ENCODE results near the gene MAP2K2.
A peak's percentile ranks its signal among the peaks of the same experiment; 100 is the strongest.
"Not testable (repeated sequence)": the region's sequence is repeated elsewhere in the genome, so short reads cannot be mapped to it uniquely, and the experiment has no call there.

MAP2K2 gene

GRCh38 chr19:4130744-4131438 lies 7.0 kb upstream of the MAP2K2 start:
- DNase-seq (ENCODE audit: low read depth in 4 of 4, low spot score in 1 of 4): no peak

GRCh38 chr19:4129050-4129449 lies 5.1 kb upstream of the MAP2K2 start:
- DNase-seq (ENCODE audit: low read depth in 4 of 4, low spot score in 1 of 4): not testable (repeated sequence)

- not testable (repeated sequence) for DNase-seq (ENCODE audit: low read depth in 4 of 4, low spot score in 1 of 4)
Observed at GRCh38 chr19:4127322-4127721, 3.4 kb upstream of the MAP2K2 start.

GRCh38 chr19:4124638-4125037 lies 716 bp upstream of the MAP2K2 start:
- DNase-seq (ENCODE audit: low read depth in 4 of 4, low spot score in 1 of 4): no peak

- DNase-seq (ENCODE audit: low read depth in 4 of 4, low spot score in 1 of 4): no peak
Observed at GRCh38 chr19:4122480-4122879, 1.4 kb downstream of the MAP2K2 start.

GRCh38 chr19:4121815-4122214 lies 2.1 kb downstream of the MAP2K2 start:
- DNase-seq (ENCODE audit: low read depth in 4 of 4, low spot score in 1 of 4): no peak

- no peak for DNase-seq (ENCODE audit: low read depth in 4 of 4, low spot score in 1 of 4)
Observed at GRCh38 chr19:4121273-4121612, 2.7 kb downstream of the MAP2K2 start.

GRCh38 chr19:4120559-4121272 lies 3.2 kb downstream of the MAP2K2 start:
- DNase-seq (ENCODE audit: low read depth in 4 of 4, low spot score in 1 of 4): no peak

- DNase-seq (ENCODE audit: low read depth in 4 of 4, low spot score in 1 of 4): no peak
Observed at GRCh38 chr19:4119763-4120162, 4.2 kb downstream of the MAP2K2 start.

- no peak for DNase-seq (ENCODE audit: low read depth in 4 of 4, low spot score in 1 of 4)
Observed at GRCh38 chr19:4115818-4116385, 8.0 kb downstream of the MAP2K2 start.

GRCh38 chr19:4115050-4115817 lies 8.7 kb downstream of the MAP2K2 start:
- peak in 1 of 4 experiments; percentile 23 for DNase-seq (ENCODE audit: low read depth in 4 of 4, low spot score in 1 of 4)

- no peak for DNase-seq (ENCODE audit: low read depth in 4 of 4, low spot score in 1 of 4)
Observed at GRCh38 chr19:4114181-4114580, 9.7 kb downstream of the MAP2K2 start.

- no peak for DNase-seq (ENCODE audit: low read depth in 4 of 4, low spot score in 1 of 4)
Observed at GRCh38 chr19:4113398-4114088, 10.4 kb downstream of the MAP2K2 start.

- DNase-seq (ENCODE audit: low read depth in 4 of 4, low spot score in 1 of 4): no peak
Observed at GRCh38 chr19:4112367-4112766, 11.6 kb downstream of the MAP2K2 start.

GRCh38 chr19:4109626-4109945 lies 14.3 kb downstream of the MAP2K2 start:
- DNase-seq (ENCODE audit: low read depth in 4 of 4, low spot score in 1 of 4): no peak

GRCh38 chr19:4108767-4109625 lies 14.9 kb downstream of the MAP2K2 start:
- DNase-seq (ENCODE audit: low read depth in 4 of 4, low spot score in 1 of 4): no peak

GRCh38 chr19:4103080-4103433 lies 20.9 kb downstream of the MAP2K2 start:
- no peak for DNase-seq (ENCODE audit: low read depth in 4 of 4, low spot score in 1 of 4)

GRCh38 chr19:4102339-4103079 lies 21.4 kb downstream of the MAP2K2 start:
- DNase-seq (ENCODE audit: low read depth in 4 of 4, low spot score in 1 of 4): no peak

- no peak for DNase-seq (ENCODE audit: low read depth in 4 of 4, low spot score in 1 of 4)
Observed at GRCh38 chr19:4101496-4101770, 22.5 kb downstream of the MAP2K2 start.

All from stimulated activated CD4-positive, alpha-beta T cell treated with anti-CD3 and anti-CD28 coated beads, Interleukin-1b, Interleukin-23, amount 100 ng/mL, for 24 hours (primary cell).